GM12873 (cell line): ENCODE data around the gene HPGD.

Experiments used
- CTCF ChIP-seq: IDR thresholded peaks from 2 replicates; pipeline ENCODE4 v1.5.1; 2012; ENCODE audit warnings: low read depth, mild to moderate bottlenecking, moderate library complexity, low read length, control low read depth; ENCODE audit not compliant: insufficient read depth; ENCODE audit errors: missing control alignments

HPGD gene

DNA sequence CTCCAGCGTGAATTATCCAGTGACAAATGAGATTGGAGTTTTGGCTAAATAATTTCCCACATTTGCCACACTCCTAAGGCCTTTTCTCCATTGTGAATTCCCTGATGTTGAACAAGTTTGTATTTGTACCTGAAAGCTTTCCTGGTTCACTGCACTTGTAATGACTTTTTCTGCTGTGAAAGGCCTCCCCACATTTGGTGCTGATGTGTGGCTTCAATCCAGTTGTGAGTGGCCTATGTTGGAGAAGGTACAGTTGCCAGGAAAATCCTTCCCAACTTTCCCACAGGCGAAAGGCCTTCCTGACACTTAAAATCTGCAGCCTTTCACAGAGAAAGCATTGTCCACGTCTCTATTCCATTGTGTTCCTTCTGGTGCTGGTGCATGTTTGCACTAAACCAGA, 17.3 kb upstream of the HPGD start:
- no peak for TF ChIP-seq CTCF

DNA sequence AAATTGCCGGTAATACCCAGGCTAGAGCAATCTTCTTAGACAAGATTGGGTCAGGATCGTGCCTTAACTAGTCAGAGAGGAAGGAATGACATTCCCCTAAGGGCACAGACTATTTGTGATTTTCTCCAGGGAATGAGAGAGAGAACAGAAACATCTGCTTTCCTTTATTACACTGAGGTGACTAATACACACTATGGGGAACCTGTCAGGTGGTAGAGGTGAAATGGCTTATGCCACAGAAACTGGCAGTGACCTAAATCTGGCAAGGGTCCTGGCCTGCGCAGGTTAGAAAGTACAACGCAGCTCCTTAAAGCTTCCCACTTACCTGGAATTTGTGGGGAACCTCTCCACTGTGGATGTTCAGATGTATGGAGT, 16.6 kb upstream of the HPGD start:
- no peak for TF ChIP-seq CTCF

- no peak for TF ChIP-seq CTCF
Observed at GRCh38 chr4:174538123-174538875, 16.0 kb upstream of the HPGD start.

DNA sequence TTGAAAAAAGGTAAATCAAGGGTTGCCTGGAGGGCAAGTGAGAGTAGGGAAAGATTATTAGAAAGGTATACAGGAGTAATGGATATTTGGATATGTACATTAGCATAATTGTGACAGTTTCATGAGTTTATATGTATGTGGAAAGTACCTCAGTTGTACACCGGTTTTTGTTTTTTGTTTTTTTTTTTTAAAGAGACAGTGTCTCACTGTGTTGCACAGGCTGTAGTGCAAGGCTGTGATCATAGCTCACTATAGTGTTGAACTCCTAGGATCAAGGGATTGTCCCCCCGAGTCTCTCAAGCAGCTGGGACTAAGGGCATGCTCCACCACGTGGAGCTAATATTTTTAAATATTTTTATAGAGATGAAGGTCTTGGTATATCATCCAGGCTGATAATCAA, 15.3 kb upstream of the HPGD start:
- TF ChIP-seq CTCF: no peak

DNA sequence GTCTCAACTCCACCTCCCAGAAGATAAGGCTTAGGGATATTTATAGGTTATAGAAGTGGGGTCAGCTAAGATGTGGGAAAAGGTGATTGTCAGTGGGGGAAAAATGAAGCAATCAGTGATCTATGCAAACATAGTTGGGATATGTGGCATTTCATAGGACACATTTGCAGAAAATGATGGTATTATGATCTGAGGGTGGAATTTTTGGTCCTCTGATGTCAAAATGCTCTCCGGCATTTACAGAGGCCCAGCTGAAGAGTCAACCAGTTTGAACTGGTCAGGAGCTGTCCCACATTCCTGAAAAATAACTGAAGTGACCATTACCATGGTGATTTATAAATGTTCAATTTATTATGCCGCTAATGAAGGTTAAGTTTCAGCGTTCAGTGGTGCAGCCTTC, 12.2 kb upstream of the HPGD start:
- no peak for TF ChIP-seq CTCF

- no peak for TF ChIP-seq CTCF
Observed at GRCh38 chr4:174532445-174532844, 10.2 kb upstream of the HPGD start.

GRCh38 chr4:174531486-174531885, 9.2 kb upstream of the HPGD start:
- no peak for TF ChIP-seq CTCF
